Prostate gland (tissue), 2 donors: ENCODE data around the gene CACNA1A.

Experiments used
- CTCF ChIP-seq, 4 experiments: fragments of 200-600 bp in 2 of 4; fragments of 450-650 bp in 2 of 4; sonication (generic) in 2 of 4; IDR thresholded peaks; 1 replicate in 3 of 4; 2 replicates in 1 of 4; pipeline ENCODE4 v1.5.1; 2016 to 2019; ENCODE audit warnings: antibody characterized with exemption in 4 of 4, mild to moderate bottlenecking in 2 of 4, moderate library complexity in 2 of 4
- POLR2A ChIP-seq: fragments of 450-650 bp; IDR thresholded peaks from one replicate; pipeline ENCODE4 v1.6.1; 2016; ENCODE audit warnings: antibody characterized with exemption, mild to moderate bottlenecking
- POLR2AphosphoS5 ChIP-seq: sonication (generic); formaldehyde crosslinking; IDR thresholded peaks from one replicate; pipeline ENCODE4 v1.6.1; 2017; ENCODE audit warnings: antibody characterized with exemption

- no peak for TF ChIP-seq CTCF (IDR thresholded peaks at IDR 0.05)
- no peak for TF ChIP-seq POLR2A
- no peak for TF ChIP-seq POLR2AphosphoS5
Observed at GRCh38 chr19:13460045-13460444, 46.2 kb downstream of the CACNA1A start.
